Body of pancreas (tissue), 4 donors: ENCODE results near the gene SEZ6L. TPM values are rescaled to one million over a fixed set of nuclear protein-coding genes. Genes with fewer than 3 reads are reported as not detected.

Source experiments
- ATAC-seq: fragments of 150-250 bp; one replicate; pipeline ENCODE4 v1.9.1; 2016
- DNase-seq, 4 donors: peaks; one replicate each; pipeline ENCODE4 v3.0.0-alpha.2; 2019
- H3K27ac ChIP-seq, 4 donors: fragments of 200-600 bp; sonication (generic); 1 replicate in 3 of 4; 2 replicates in 1 of 4; pipeline versions ENCODE4 v1.5.1 to v1.6.1; 2016 to 2019; ENCODE audit warnings: mild to moderate bottlenecking in 1 of 4, mixed read lengths in 1 of 4, moderate library complexity in 1 of 4
- H3K27me3 ChIP-seq, 2 donors: fragments of 200-600 bp; sonication (generic); one replicate each; pipeline ENCODE4 v1.6.0; 2016; ENCODE audit warnings: mild to moderate bottlenecking in 1 of 2
- H3K36me3 ChIP-seq, 2 donors: fragments of 200-600 bp; sonication (generic); replicated peaks in 1 of 2; 2 replicates each; pipeline ENCODE4 v1.5.1; 2016; ENCODE audit warnings: low read depth in 2 of 2; ENCODE audit not compliant: insufficient read depth in 1 of 2
- H3K4me1 ChIP-seq: fragments of 200-600 bp; sonication (generic); one replicate; pipeline ENCODE4 v1.6.0; 2016
- H3K4me3 ChIP-seq, 2 donors: fragments of 200-600 bp; sonication (generic); 1 replicate in 1 of 2; 2 replicates in 1 of 2; pipeline ENCODE4 v1.5.1; 2016 to 2019
- H3K9me3 ChIP-seq, 3 donors: fragments of 200-600 bp; sonication (generic); 1 replicate in 2 of 3; 2 replicates in 1 of 3; pipeline ENCODE4 v1.5.1; 2016
- POLR2A ChIP-seq, 3 donors: fragments of 450-650 bp; IDR thresholded peaks; one replicate each; pipeline ENCODE4 v1.6.1; 2016; ENCODE audit warnings: antibody characterized with exemption in 3 of 3, mild to moderate bottlenecking in 2 of 3
- WGBS, 2 donors: methylation state at CpG; one replicate each; pipeline ENCODE4 v1.1.5; 2017; 5-methylcytosine and 5-hydroxymethylcytosine counted together
- intact Hi-C: fragments of 100-400 bp; cut with DNase I; formaldehyde crosslinking; loops from one replicate; pipeline ENCODE4 v1.15.1; 2023
- total RNA-seq, 2 donors: library from RNA; depleted of rRNA; stranded (reverse); fragments of >200 nt; gene quantifications; one replicate each; pipeline ENCODE4 v1.1.0, GENCODE V29; 2016
- TF ChIP-seq, protein P1 (sequence below), 7 experiments: fragments of 450-650 bp in 4 of 7; fragments of 200-600 bp in 3 of 7; sonication (generic) in 3 of 7; IDR thresholded peaks; one replicate each; pipeline ENCODE4 v1.5.1; 2016 to 2019; ENCODE audit warnings: antibody characterized with exemption in 7 of 7

SEZ6L gene
- total RNA-seq, 2 donors from 2014 or later: 0.33 to 0.52 TPM

DNA sequence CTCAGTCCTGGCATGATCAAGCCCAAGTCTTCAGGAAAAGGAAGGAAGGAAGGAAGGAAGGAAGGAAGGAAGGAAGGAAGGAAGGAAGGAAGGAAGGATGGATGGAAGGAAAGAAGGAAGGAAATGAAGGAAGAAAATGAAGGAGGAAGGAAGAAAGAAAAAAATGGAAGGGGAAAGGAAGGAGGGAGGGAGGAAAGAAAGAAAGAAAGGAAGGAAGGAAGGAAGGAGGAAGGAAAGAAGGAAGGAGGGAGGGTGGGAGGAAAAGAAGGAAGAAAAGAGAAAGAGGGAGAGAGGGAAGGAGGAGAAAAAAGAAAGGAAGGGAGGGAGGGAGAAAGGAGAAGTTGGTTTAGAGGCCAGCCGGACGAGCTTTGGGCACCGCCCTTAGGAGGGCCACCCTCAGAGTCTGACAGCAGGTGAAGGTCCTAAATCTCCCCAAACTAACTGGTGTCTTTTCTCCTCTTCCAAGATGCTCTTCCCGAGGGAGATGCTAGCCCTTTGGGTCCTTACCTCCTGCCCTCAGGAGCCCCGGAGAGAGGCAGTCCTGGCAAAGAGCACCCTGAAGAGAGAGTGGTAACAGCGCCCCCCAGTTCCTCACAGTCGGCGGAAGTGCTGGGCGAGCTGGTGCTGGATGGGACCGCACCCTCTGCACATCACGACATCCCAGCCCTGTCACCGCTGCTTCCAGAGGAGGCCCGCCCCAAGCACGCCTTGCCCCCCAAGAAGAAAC is 122.8 kb downstream of the SEZ6L start:
- Histone ChIP-seq H3K36me3 (no peaks in the 10 kb centered on the region), H3K27me3 (peaks cover 0 to 7% of the 10 kb centered on the region in 2 donors), H3K4me1 (no peaks in the 10 kb centered on the region), H3K27ac (no peak overlapping the region), H3K9me3 (no peaks in the 10 kb centered on the region), H3K4me3 (no peak overlapping the region)
- ATAC-seq: no peak
- intact Hi-C loops: no loop called here
- WGBS, 2 donors: 56 to 71% methylated on average over 6 to 13 of the region's 14 CpGs
- DNase-seq: no peak
- TF ChIP-seq POLR2A (IDR thresholded peaks at IDR 0.05): no peak
- TF ChIP-seq, protein P1, sequence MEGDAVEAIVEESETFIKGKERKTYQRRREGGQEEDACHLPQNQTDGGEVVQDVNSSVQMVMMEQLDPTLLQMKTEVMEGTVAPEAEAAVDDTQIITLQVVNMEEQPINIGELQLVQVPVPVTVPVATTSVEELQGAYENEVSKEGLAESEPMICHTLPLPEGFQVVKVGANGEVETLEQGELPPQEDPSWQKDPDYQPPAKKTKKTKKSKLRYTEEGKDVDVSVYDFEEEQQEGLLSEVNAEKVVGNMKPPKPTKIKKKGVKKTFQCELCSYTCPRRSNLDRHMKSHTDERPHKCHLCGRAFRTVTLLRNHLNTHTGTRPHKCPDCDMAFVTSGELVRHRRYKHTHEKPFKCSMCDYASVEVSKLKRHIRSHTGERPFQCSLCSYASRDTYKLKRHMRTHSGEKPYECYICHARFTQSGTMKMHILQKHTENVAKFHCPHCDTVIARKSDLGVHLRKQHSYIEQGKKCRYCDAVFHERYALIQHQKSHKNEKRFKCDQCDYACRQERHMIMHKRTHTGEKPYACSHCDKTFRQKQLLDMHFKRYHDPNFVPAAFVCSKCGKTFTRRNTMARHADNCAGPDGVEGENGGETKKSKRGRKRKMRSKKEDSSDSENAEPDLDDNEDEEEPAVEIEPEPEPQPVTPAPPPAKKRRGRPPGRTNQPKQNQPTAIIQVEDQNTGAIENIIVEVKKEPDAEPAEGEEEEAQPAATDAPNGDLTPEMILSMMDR (IDR thresholded peaks at IDR 0.05): no peak

DNA sequence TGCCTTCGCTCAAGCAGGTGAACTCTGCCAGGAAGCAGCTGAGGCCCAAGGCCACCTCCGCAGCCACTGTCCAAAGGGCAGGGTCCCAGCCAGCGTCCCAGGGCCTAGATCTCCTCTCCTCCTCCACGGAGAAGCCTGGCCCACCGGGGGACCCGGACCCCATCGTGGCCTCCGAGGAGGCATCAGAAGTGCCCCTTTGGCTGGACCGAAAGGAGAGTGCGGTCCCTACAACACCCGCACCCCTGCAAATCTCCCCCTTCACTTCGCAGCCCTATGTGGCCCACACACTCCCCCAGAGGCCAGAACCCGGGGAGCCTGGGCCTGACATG is 123.4 kb downstream of the SEZ6L start:
- Histone ChIP-seq H3K27me3 (peaks cover 0 to 7% of the 10 kb centered on the region in 2 donors), H3K27ac (no peak overlapping the region), H3K9me3 (no peaks in the 10 kb centered on the region), H3K4me1 (no peaks in the 10 kb centered on the region), H3K36me3 (no peaks in the 10 kb centered on the region), H3K4me3 (no peak overlapping the region)
- DNase-seq (no peak), ATAC-seq (no peak)
- 81% methylated on average over 13 of the region's 13 CpGs; no CpG with 5 or more reads in 1 of the 2 donors for whole genome bisulfite sequencing, 2 donors
- TF ChIP-seq, protein P1 (IDR thresholded peaks at IDR 0.05): no peak
- no peak for TF ChIP-seq POLR2A (IDR thresholded peaks at IDR 0.05)
- intact Hi-C loops: no loop called here

DNA sequence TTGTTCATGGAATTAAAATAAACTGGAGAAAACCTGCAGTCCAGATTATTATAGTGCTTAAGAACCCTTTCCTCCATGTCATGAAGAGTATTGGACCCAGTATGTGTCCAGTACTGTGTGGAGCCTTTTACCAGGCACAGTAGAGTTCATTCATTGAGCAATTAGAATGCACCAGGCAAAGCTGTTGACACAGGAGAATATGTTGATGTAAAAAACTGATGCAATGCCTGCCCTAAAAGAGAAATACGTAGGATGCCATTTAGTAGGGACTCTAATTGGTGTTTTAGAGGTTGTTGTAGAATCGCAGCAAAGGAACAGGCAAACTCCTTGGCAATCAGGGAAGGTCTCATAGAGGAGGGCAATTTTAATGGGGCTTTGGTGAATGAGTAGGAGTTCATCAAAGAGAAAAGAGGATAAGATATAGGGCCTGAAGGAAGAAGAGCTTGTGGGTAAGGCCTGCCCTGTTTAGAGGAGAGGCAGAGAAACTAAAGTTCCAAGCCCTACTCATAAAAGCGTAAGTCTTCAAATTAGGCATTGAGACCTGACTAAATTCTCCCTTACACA is 126.4 kb downstream of the SEZ6L start:
- DNase-seq: no peak
- no peak overlapping the region for H3K27ac ChIP-seq
- H3K4me1 ChIP-seq: no peaks in the 10 kb centered on the region
- no peak for ATAC-seq
- 68 to 78% methylated on average over 3 of the region's 3 CpGs for WGBS, 2 donors
- no peaks in the 10 kb centered on the region for H3K36me3 ChIP-seq
- H3K27me3 ChIP-seq: no peaks in the 10 kb centered on the region
- H3K9me3 ChIP-seq: no peaks in the 10 kb centered on the region
- intact Hi-C loops: no loop called here
- TF ChIP-seq POLR2A (IDR thresholded peaks at IDR 0.05): no peak
- TF ChIP-seq, protein P1 (IDR thresholded peaks at IDR 0.05): no peak
- H3K4me3 ChIP-seq: no peak overlapping the region

DNA sequence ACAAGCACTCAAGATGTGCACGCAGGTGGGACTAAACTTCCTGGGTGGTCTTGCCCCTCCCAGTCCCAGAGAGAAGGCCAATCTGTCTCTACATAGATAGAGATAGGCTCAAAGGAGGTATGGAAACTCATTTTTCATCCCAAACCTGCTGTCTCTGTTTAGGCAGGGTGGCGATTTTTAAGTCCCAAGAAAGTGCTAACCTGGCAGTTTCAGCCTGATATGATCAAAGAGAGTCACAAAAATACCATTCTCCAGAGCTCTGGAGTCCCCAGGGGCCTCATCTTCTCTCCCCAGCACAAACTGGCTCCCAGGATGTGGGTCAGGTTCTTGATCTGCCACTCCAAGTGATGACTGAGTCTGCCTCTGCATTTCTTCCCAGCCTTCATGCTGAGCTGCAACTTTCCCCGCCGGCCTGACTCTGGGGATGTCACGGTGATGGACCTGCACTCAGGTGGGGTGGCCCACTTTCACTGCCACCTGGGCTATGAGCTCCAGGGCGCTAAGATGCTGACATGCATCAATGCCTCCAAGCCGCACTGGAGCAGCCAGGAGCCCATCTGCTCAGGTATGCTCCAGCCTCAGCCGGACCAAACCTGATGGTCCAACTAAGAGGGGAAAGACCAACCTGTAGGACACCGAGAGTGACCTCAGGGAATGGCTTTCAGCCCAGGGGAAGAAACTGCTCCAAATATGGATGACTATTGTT is 129.5 kb downstream of the SEZ6L start:
- intact Hi-C loops: no loop called here
- DNase-seq: no peak

More for the DNA sequence above, 129.5 kb downstream of the SEZ6L start:
- H3K27ac ChIP-seq: no peak overlapping the region
- no peaks in the 10 kb centered on the region for H3K36me3 ChIP-seq
- no peaks in the 10 kb centered on the region for H3K27me3 ChIP-seq
- H3K4me1 ChIP-seq: no peaks in the 10 kb centered on the region
- TF ChIP-seq, protein P1 (IDR thresholded peaks at IDR 0.05): no peak
- TF ChIP-seq POLR2A (IDR thresholded peaks at IDR 0.05): no peak
- no peak overlapping the region for H3K4me3 ChIP-seq
- no peaks in the 10 kb centered on the region for H3K9me3 ChIP-seq
- ATAC-seq: no peak
- WGBS, 2 donors: 71% methylated on average over 9 of the region's 9 CpGs
